Calu3 (cell line): ENCODE measurements around the gene LUZP2. TPM values are rescaled to one million over a fixed set of nuclear protein-coding genes. Genes with fewer than 3 reads are reported as not detected.

Experiments used
- BruUV-seq: library from RNA; stranded (reverse); fragments of 400-500 nt; replicated peaks from 2 replicates; lab custom pipeline; 2021; lab: Mats Ljungman, UMichigan
- CTCF ChIA-PET: fragments of 300-600 bp; sonication (Branson Sonifier 250); formaldehyde crosslinking; loops from one replicate; lab custom pipeline; 2022; ENCODE audit warnings: antibody characterized with exemption; lab: Charles Lee
- DNase-seq: peaks from one replicate; pipeline ENCODE4 v3.0.0; 2022
- H3K27ac Mint-ChIP-seq: one replicate; pipeline ENCODE4 v1.8.0; 2022; ENCODE audit warnings: mixed read lengths; ENCODE audit not compliant: unreplicated experiment
- H3K27me3 Mint-ChIP-seq: one replicate; pipeline ENCODE4 v1.8.0; 2022; ENCODE audit warnings: mixed read lengths; ENCODE audit not compliant: unreplicated experiment
- H3K36me3 Mint-ChIP-seq: one replicate; pipeline ENCODE4 v1.8.0; 2022; ENCODE audit warnings: mild to moderate bottlenecking, moderate library complexity, mixed read lengths; ENCODE audit not compliant: insufficient read depth, unreplicated experiment
- H3K4me1 Mint-ChIP-seq: one replicate; pipeline ENCODE4 v1.8.0; 2022; ENCODE audit warnings: mild to moderate bottlenecking, low read depth, mixed read lengths; ENCODE audit not compliant: unreplicated experiment
- H3K4me3 Mint-ChIP-seq: one replicate; pipeline ENCODE4 v1.8.0; 2022; ENCODE audit warnings: mild to moderate bottlenecking, low read depth, moderate library complexity, mixed read lengths; ENCODE audit not compliant: unreplicated experiment
- H3K9me3 Mint-ChIP-seq: one replicate; pipeline ENCODE4 v1.8.0; 2022; ENCODE audit warnings: low read depth, mixed read lengths; ENCODE audit not compliant: unreplicated experiment
- intact Hi-C: fragments of 100-400 bp; cut with micrococcal nuclease; formaldehyde crosslinking; loops from one replicate; pipeline ENCODE4 v1.10.0; 2022; ENCODE audit not compliant: unreplicated experiment
- total RNA-seq: library from RNA; stranded (reverse); gene quantifications from 2 replicates; pipeline ENCODE4 v1.2.3, GENCODE V29; 2022
- TF ChIP-seq, protein P1 (sequence below): fragments of 200-600 bp; IDR thresholded peaks from one replicate; pipeline ENCODE4 v1.8.0; 2022; ENCODE audit warnings: antibody characterized with exemption; ENCODE audit not compliant: unreplicated experiment

LUZP2 gene
- total RNA-seq, 1 experiment from 2014 or later: 0.73 TPM

DNA sequence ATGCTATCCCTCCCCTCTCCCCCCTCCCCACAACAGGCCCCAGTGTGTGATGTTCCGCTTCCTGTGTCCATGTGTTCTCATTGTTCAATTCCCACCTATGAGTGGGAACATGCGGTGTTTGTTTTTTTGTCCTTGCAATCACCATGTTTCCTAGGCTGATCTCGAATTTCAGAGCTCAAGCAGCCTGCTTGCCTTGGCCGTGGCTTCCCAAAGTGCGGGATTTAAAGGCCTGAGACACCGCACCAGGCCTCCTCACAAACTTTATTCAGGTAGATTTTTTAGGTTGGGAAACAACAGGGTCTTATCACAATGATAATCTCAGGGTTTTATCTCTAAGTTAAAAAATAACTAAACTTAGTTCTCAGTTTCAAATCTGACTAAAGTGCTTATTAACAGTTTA, 125.4 kb downstream of the LUZP2 start:
- DNase-seq: no peak
- Mint-ChIP-seq H3K4me1 (peaks cover 17% of the 10 kb centered on the region), H3K27ac (no peak overlapping the region), H3K9me3 (no peaks in the 10 kb centered on the region), H3K4me3 (no peak overlapping the region), H3K27me3 (no peaks in the 10 kb centered on the region), H3K36me3 (peaks cover 5% of the 10 kb centered on the region)
- CTCF ChIA-PET: no interaction called here
- no TSS peak for BruUV-seq
- intact Hi-C loops: no loop called here
- TF ChIP-seq, protein P1, sequence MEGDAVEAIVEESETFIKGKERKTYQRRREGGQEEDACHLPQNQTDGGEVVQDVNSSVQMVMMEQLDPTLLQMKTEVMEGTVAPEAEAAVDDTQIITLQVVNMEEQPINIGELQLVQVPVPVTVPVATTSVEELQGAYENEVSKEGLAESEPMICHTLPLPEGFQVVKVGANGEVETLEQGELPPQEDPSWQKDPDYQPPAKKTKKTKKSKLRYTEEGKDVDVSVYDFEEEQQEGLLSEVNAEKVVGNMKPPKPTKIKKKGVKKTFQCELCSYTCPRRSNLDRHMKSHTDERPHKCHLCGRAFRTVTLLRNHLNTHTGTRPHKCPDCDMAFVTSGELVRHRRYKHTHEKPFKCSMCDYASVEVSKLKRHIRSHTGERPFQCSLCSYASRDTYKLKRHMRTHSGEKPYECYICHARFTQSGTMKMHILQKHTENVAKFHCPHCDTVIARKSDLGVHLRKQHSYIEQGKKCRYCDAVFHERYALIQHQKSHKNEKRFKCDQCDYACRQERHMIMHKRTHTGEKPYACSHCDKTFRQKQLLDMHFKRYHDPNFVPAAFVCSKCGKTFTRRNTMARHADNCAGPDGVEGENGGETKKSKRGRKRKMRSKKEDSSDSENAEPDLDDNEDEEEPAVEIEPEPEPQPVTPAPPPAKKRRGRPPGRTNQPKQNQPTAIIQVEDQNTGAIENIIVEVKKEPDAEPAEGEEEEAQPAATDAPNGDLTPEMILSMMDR: no peak

DNA sequence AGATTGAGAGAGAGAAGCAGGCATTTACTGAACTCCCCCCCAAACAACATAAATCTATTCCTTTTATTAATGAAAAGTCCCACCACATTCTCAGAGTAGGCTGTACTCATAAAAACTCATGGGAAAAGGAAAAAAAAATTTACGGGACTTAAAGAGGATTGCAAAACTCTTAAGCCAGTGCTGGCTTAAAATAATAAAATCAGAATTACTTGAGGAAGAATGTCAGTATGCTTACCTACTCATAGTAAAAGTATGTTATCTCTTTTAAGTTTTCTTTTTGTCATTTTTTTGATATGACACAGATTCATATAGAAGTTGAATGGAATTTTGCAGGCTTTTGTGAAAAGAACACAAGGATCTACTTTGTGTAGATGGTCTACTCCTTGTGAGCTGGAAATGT, 126.3 kb downstream of the LUZP2 start:
- H3K36me3 Mint-ChIP-seq: peaks cover 5% of the 10 kb centered on the region
- CTCF ChIA-PET: no interaction called here
- peaks cover 17% of the 10 kb centered on the region for H3K4me1 Mint-ChIP-seq
- no peak overlapping the region for H3K27ac Mint-ChIP-seq
- H3K4me3 Mint-ChIP-seq: no peak overlapping the region
- H3K27me3 Mint-ChIP-seq: no peaks in the 10 kb centered on the region
- TF ChIP-seq, protein P1: no peak
- intact Hi-C loops: no loop called here
- BruUV-seq: no TSS peak
- no peak for DNase-seq
- no peaks in the 10 kb centered on the region for H3K9me3 Mint-ChIP-seq

DNA sequence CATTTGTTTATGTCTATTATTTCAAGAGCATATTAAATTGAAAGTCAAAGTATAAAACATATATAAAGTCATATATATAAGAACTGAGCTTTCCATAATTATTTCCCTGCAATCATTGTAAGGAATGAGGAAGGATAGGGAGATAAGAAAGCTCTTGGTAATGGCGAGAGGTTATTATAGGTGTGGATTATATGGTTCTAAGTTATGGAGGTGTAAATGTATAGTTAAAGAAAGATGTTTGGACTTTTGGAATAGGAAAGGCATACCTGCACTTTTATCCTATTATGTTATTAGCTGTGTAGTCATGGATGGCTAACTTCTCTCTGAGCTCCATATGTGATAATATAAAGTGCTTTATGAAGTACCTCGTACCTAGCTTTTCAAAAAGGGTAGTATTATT, 127.6 kb downstream of the LUZP2 start:
- TF ChIP-seq, protein P1: no peak
- no peak for DNase-seq
- CTCF ChIA-PET: no interaction called here
- Mint-ChIP-seq H3K4me3 (no peak overlapping the region), H3K27me3 (no peaks in the 10 kb centered on the region), H3K27ac (no peak overlapping the region), H3K4me1 (peaks cover 17% of the 10 kb centered on the region), H3K9me3 (no peaks in the 10 kb centered on the region), H3K36me3 (peaks cover 5% of the 10 kb centered on the region)
- no TSS peak for BruUV-seq
- intact Hi-C loops: no loop called here

DNA sequence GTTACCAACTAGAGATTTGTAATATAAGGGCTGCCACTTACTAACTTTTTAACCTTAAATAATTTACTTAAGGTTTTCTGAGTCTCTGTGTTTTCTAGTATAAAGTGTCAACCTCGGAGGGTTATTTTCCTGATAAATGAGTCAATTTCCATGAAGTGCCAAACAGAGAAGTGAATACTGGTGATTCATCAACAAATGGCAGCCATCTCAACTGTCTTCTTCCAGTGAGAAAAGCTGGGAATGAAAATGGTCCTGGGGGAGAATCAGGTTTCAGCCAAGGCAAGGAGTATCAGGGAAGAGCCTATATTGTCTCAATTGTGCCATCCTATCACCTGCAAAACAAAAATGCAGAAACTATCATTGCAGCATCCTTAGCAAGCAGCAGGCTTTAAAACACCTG, 129.1 kb downstream of the LUZP2 start:
- no TSS peak for BruUV-seq
- TF ChIP-seq, protein P1: no peak
- H3K4me3 Mint-ChIP-seq: no peak overlapping the region
- CTCF ChIA-PET: no interaction called here
- no peaks in the 10 kb centered on the region for H3K27me3 Mint-ChIP-seq
- peaks cover 12% of the 10 kb centered on the region for H3K4me1 Mint-ChIP-seq
- intact Hi-C loops: no loop called here
- peaks cover 5% of the 10 kb centered on the region for H3K36me3 Mint-ChIP-seq
- no peak for DNase-seq
- H3K9me3 Mint-ChIP-seq: no peaks in the 10 kb centered on the region
- H3K27ac Mint-ChIP-seq: no peak overlapping the region
